SJSA1 (cell line): Measurements from ENCODE around the gene NUTF2. TPM values are rescaled to one million over a fixed set of nuclear protein-coding genes. Genes with fewer than 3 reads are reported as not detected.
A peak's percentile ranks its signal among the peaks of the same experiment; 100 is the strongest.
"Not testable (repeated sequence)": the region's sequence is repeated elsewhere in the genome, so short reads cannot be mapped to it uniquely, and the experiment has no call there.

Source experiments
- DNase-seq, 2 experiments: peaks; one replicate each; pipeline ENCODE4 v3.0.0-alpha.2; 2015 to 2020; ENCODE audit warnings: low spot score in 2 of 2, low read depth in 1 of 2
- H3K27ac ChIP-seq: fragments of 250-450 bp; sonication (Bioruptor Pico); 2 replicates; pipeline ENCODE4 v1.5.1; 2020; ENCODE audit warnings: mild to moderate bottlenecking, moderate library complexity
- H3K27me3 ChIP-seq: fragments of 250-450 bp; sonication (Bioruptor Pico); replicated peaks from 2 replicates; pipeline ENCODE4 v1.5.1; 2020; ENCODE audit warnings: mild to moderate bottlenecking, moderate library complexity
- H3K36me3 ChIP-seq: fragments of 250-450 bp; sonication (Bioruptor Pico); 2 replicates; pipeline ENCODE4 v1.5.1; 2020; ENCODE audit warnings: mild to moderate bottlenecking
- H3K4me1 ChIP-seq: fragments of 250-450 bp; sonication (Bioruptor Pico); replicated peaks from 2 replicates; pipeline ENCODE4 v1.6.1; 2021; ENCODE audit warnings: mild to moderate bottlenecking
- H3K4me3 ChIP-seq: fragments of 250-450 bp; sonication (Bioruptor Pico); 2 replicates; pipeline ENCODE4 v1.5.1; 2020; ENCODE audit warnings: mild to moderate bottlenecking
- H3K9me3 ChIP-seq: fragments of 250-450 bp; sonication (Bioruptor Pico); replicated peaks from 2 replicates; pipeline ENCODE4 v1.5.1; 2020; ENCODE audit warnings: mild to moderate bottlenecking
- total RNA-seq: library from RNA; depleted of rRNA; stranded (reverse); fragments of >200 nt; shearing (Covaris generic); gene quantifications from 2 replicates; pipeline ENCODE4 v1.2.3, GENCODE V29; 2014

The NUTF2 gene
- total RNA-seq, 1 experiment from 2014 or later = 101 TPM

GRCh38 chr16:67822511-67822910, 24.2 kb upstream of the NUTF2 start:
- Histone ChIP-seq H3K27ac (no peak overlapping the region), H3K27me3 (no peaks in the 10 kb centered on the region), H3K4me3 (no peak overlapping the region), H3K4me1 (no peaks in the 10 kb centered on the region), H3K9me3 (no peaks in the 10 kb centered on the region), H3K36me3 (peaks cover 13% of the 10 kb centered on the region)
- no peak for DNase-seq

GRCh38 chr16:67825119-67825518, 21.6 kb upstream of the NUTF2 start:
- no peak overlapping the region for H3K27ac ChIP-seq
- H3K36me3 ChIP-seq = peaks cover 35% of the 10 kb centered on the region
- H3K27me3 ChIP-seq = no peaks in the 10 kb centered on the region
- no peak overlapping the region for H3K4me3 ChIP-seq
- H3K9me3 ChIP-seq = no peaks in the 10 kb centered on the region
- H3K4me1 ChIP-seq = no peaks in the 10 kb centered on the region
- no peak for DNase-seq

GRCh38 chr16:67825906-67826305, 20.8 kb upstream of the NUTF2 start:
- H3K9me3 ChIP-seq = no peaks in the 10 kb centered on the region
- no peaks in the 10 kb centered on the region for H3K27me3 ChIP-seq
- H3K4me3 ChIP-seq = no peak overlapping the region
- H3K36me3 ChIP-seq = peaks cover 43% of the 10 kb centered on the region
- H3K4me1 ChIP-seq = no peaks in the 10 kb centered on the region
- no peak overlapping the region for H3K27ac ChIP-seq
- DNase-seq = no peak

- H3K36me3 ChIP-seq = peaks cover 59% of the 10 kb centered on the region
- H3K27ac ChIP-seq = no peak overlapping the region
- no peaks in the 10 kb centered on the region for H3K27me3 ChIP-seq
- no peaks in the 10 kb centered on the region for H3K9me3 ChIP-seq
- no peak for DNase-seq
- no peak overlapping the region for H3K4me3 ChIP-seq
- H3K4me1 ChIP-seq = peaks cover 5% of the 10 kb centered on the region; the same call in 1 of the 2 replicates
Measured at GRCh38 chr16:67828651-67829050, 18.1 kb upstream of the NUTF2 start.

- Histone ChIP-seq H3K4me1 (peaks cover 5% of the 10 kb centered on the region; the same call in 1 of the 2 replicates), H3K27me3 (no peaks in the 10 kb centered on the region), H3K4me3 (peak overlapping the region; percentile 65), H3K36me3 (peaks cover 43% of the 10 kb centered on the region), H3K9me3 (no peaks in the 10 kb centered on the region), H3K27ac (peak overlapping the region; percentile 50)
- DNase-seq = peak; percentile 37 to 63
Measured at GRCh38 chr16:67833030-67833414, 13.7 kb upstream of the NUTF2 start.

- DNase-seq = peak; percentile 84 to 93
- no peaks in the 10 kb centered on the region for H3K27me3 ChIP-seq
- peaks cover 5% of the 10 kb centered on the region; the same call in 1 of the 2 replicates for H3K4me1 ChIP-seq
- peak overlapping the region; percentile 65 for H3K4me3 ChIP-seq
- H3K36me3 ChIP-seq = peaks cover 38% of the 10 kb centered on the region
- H3K9me3 ChIP-seq = no peaks in the 10 kb centered on the region
- H3K27ac ChIP-seq = peak overlapping the region; percentile 50
Measured at GRCh38 chr16:67833415-67834241, 13.1 kb upstream of the NUTF2 start.

GRCh38 chr16:67834242-67834614, 12.5 kb upstream of the NUTF2 start:
- Histone ChIP-seq H3K9me3 (no peaks in the 10 kb centered on the region), H3K4me3 (peak overlapping the region; percentile 65), H3K27me3 (no peaks in the 10 kb centered on the region), H3K4me1 (peaks cover 5% of the 10 kb centered on the region; the same call in 1 of the 2 replicates), H3K36me3 (peaks cover 32% of the 10 kb centered on the region), H3K27ac (no peak overlapping the region)
- DNase-seq = no peak

- not testable (repeated sequence) for H3K36me3 ChIP-seq, H3K9me3 ChIP-seq, H3K27me3 ChIP-seq, H3K27ac ChIP-seq, H3K4me1 ChIP-seq, H3K4me3 ChIP-seq, DNase-seq
Measured at GRCh38 chr16:67837190-67837589, 9.5 kb upstream of the NUTF2 start.

GRCh38 chr16:67837811-67838210, 8.9 kb upstream of the NUTF2 start:
- no peak for DNase-seq
- Histone ChIP-seq H3K27ac (no peak overlapping the region), H3K27me3 (no peaks in the 10 kb centered on the region), H3K4me1 (peaks cover 12% of the 10 kb centered on the region), H3K4me3 (no peak overlapping the region), H3K36me3 (peaks cover 4% of the 10 kb centered on the region), H3K9me3 (no peaks in the 10 kb centered on the region)

- Histone ChIP-seq H3K4me3 (peak overlapping the region; percentile 70), H3K27me3 (no peaks in the 10 kb centered on the region), H3K36me3 (peaks cover 20% of the 10 kb centered on the region), H3K4me1 (peaks cover 36% of the 10 kb centered on the region), H3K9me3 (no peaks in the 10 kb centered on the region), H3K27ac (no peak overlapping the region)
- no peak for DNase-seq
Measured at GRCh38 chr16:67841198-67841815, 5.4 kb upstream of the NUTF2 start.

- Histone ChIP-seq H3K4me3 (peak within 1 kb of the TSS; percentile 70), H3K36me3 (peaks cover 21% of the 10 kb centered on the region)
Measured at GRCh38 chr16:67841816-67842508, 4.8 kb upstream of the NUTF2 start, which contains the start of gene THAP11. Gene THAP11 (plus strand): TSS chr16:67842320. CDS start chr16:67842555, 235 bp downstream.

GRCh38 chr16:67842509-67843342, 4.0 kb upstream of the NUTF2 start:
- DNase-seq = peak; percentile 53 to 55
- Histone ChIP-seq H3K27me3 (no peaks in the 10 kb centered on the region), H3K9me3 (0 out of 2 replicates have a peak, but pooled peaks cover 4% of the 10 kb centered on the region), H3K27ac (peak overlapping the region; percentile 87), H3K36me3 (peaks cover 27% of the 10 kb centered on the region), H3K4me1 (peaks cover 36% of the 10 kb centered on the region), H3K4me3 (peak overlapping the region; percentile 70)

More at GRCh38 chr16:67841816-67842508, 4.8 kb upstream of the NUTF2 start, which contains the start of gene THAP11:
- Histone ChIP-seq H3K27ac (peak within 1 kb of the TSS; percentile 87), H3K9me3 (no peaks in the 10 kb centered on the region), H3K4me1 (peaks cover 36% of the 10 kb centered on the region), H3K27me3 (no peaks in the 10 kb centered on the region)
- peak; percentile 94 to 98 for DNase-seq

GRCh38 chr16:67843343-67843765, 3.4 kb upstream of the NUTF2 start:
- no peak for DNase-seq
- peaks cover 32% of the 10 kb centered on the region for H3K36me3 ChIP-seq
- 0 out of 2 replicates have a peak, but pooled peaks cover 4% of the 10 kb centered on the region for H3K9me3 ChIP-seq
- H3K27ac ChIP-seq = no peak overlapping the region
- H3K4me3 ChIP-seq = peak overlapping the region; percentile 70
- H3K4me1 ChIP-seq = peaks cover 43% of the 10 kb centered on the region
- no peaks in the 10 kb centered on the region for H3K27me3 ChIP-seq
